B cell (primary cell): Measurements from ENCODE around the gene MYCBP2.

ENCODE experiments used
- EZH2 ChIP-seq: IDR thresholded peaks from 2 replicates; pipeline ENCODE4 v1.6.1; 2012; ENCODE audit warnings: borderline replicate concordance, low read depth, mild to moderate bottlenecking, moderate library complexity, low read length; ENCODE audit not compliant: insufficient read depth, poor library complexity, severe bottlenecking
- TF ChIP-seq, protein P1 (sequence below): fragments of 200-600 bp; IDR thresholded peaks from one replicate; pipeline ENCODE4 v1.8.0; 2022; ENCODE audit warnings: antibody characterized with exemption, mild to moderate bottlenecking

DNA sequence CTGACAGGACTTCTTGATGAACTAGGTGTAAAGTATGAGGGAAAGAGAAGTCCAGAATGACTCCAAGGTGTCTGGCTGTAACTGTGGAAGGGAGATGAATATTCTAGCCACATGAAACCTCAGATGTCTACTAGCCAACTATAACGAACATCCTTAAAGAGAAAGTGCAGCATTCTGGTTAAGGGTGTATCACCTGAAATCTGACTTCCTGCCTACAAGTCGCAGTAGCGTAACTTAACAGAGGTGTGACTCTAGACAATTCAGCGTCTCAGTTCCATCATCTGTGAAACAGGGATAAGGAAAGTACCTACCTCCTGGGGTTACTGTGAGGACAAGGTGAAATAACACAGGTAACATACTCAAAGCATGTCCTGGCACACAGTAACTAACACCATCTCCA, 154.2 kb downstream of the MYCBP2 start:
- TF ChIP-seq, protein P1, sequence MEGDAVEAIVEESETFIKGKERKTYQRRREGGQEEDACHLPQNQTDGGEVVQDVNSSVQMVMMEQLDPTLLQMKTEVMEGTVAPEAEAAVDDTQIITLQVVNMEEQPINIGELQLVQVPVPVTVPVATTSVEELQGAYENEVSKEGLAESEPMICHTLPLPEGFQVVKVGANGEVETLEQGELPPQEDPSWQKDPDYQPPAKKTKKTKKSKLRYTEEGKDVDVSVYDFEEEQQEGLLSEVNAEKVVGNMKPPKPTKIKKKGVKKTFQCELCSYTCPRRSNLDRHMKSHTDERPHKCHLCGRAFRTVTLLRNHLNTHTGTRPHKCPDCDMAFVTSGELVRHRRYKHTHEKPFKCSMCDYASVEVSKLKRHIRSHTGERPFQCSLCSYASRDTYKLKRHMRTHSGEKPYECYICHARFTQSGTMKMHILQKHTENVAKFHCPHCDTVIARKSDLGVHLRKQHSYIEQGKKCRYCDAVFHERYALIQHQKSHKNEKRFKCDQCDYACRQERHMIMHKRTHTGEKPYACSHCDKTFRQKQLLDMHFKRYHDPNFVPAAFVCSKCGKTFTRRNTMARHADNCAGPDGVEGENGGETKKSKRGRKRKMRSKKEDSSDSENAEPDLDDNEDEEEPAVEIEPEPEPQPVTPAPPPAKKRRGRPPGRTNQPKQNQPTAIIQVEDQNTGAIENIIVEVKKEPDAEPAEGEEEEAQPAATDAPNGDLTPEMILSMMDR: no peak
- no peak for TF ChIP-seq EZH2
